Melanocyte of skin (primary cell): Measurements from ENCODE around the gene CHRNA9. TPM values are rescaled to one million over a fixed set of nuclear protein-coding genes. Genes with fewer than 3 reads are reported as not detected.

ENCODE experiments used
- small RNA-seq, 2 donors: library from RNA; depleted of rRNA; stranded (forward); fragments of <200 nt; gene quantifications; one replicate each; pipeline ENCODE3, GENCODE V24; 2012
- total RNA-seq, 2 donors: library from RNA; depleted of rRNA; stranded (reverse); fragments of >200 nt; gene quantifications; 2 replicates each; pipeline ENCODE4 v1.2.3, GENCODE V29; 2012

CHRNA9 gene, protein sequence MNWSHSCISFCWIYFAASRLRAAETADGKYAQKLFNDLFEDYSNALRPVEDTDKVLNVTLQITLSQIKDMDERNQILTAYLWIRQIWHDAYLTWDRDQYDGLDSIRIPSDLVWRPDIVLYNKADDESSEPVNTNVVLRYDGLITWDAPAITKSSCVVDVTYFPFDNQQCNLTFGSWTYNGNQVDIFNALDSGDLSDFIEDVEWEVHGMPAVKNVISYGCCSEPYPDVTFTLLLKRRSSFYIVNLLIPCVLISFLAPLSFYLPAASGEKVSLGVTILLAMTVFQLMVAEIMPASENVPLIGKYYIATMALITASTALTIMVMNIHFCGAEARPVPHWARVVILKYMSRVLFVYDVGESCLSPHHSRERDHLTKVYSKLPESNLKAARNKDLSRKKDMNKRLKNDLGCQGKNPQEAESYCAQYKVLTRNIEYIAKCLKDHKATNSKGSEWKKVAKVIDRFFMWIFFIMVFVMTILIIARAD
- total RNA-seq, result not detected

DNA sequence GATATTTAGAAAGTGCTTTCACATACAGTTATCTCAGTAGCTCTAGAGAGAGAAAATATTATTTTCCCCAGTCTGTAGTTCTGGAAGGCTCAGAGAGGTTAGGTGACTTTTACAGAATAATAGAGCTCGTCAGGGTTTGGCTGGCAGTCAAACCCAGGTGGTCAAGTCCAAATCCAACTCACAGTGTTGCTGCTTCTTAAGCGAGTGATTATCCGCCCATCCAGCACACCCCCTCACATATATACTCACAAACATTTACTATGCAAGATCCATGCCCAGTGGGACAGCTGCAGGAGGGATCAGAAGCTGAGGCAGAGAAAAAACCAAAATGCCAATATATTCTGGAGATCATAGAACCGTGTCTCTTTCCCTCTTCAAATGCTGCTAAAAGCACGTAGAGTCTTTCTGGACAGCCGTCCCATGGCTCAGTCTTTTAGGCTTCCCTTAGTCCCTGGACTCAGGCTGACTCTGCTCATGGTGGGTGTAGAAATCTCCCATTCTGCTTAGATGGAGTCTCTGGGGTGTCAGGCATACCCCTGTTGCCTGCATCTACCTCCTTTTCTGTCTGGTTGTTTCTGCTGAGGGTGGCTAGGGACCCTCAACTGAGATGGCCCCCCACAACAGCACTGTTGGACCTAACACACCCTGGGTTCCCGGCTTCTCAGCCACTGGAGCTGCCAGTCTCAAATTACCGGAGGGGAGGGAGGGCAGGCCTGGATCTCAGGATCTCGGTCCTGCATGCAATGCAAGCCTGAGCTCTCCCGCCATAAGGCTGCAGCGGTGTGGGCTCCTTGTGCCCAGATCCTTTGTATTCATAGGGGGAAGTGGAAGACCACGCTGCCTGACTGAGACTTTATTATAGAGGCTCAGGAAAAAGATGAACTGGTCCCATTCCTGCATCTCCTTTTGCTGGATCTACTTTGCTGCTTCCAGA lies at the start of gene CHRNA9:
TSS of gene CHRNA9 (plus strand) at position 743 of the 934 bp plus-strand sequence. CDS start at position 878, 135 bp downstream.

Small RNAs within 50 kb of the gene (small RNA-seq; reads per million reads assigned to genes)
- gene RNU7-74P, result 0 reads per million in 2 donors

Other genes starting within 250 kb of the CHRNA9 start
- not detected for gene RHOH, start 138.3 kb upstream of the CHRNA9 start, total RNA-seq